Adrenal gland (tissue), 12 donors: Measurements from ENCODE around the gene MMP24OS. TPM values are rescaled to one million over a fixed set of nuclear protein-coding genes. Genes with fewer than 3 reads are reported as not detected.
A peak's percentile ranks its signal among the peaks of the same experiment; 100 is the strongest.

Experiments
- DNase-seq, 7 donors: peaks; one replicate each; pipeline ENCODE4 v3.0.0-alpha.2; 2019 to 2020
- H3K27ac ChIP-seq, 5 donors: fragments of 200-600 bp; sonication (generic) in 4 of 5; 1 replicate in 3 of 5; 2 replicates in 2 of 5; pipeline versions ENCODE4 v1.5.1 to v1.8.0; 2016 to 2020; ENCODE audit warnings: mild to moderate bottlenecking in 1 of 5
- H3K27me3 ChIP-seq: fragments of 200-600 bp; 2 replicates; pipeline ENCODE4 v1.8.0; 2021
- H3K36me3 ChIP-seq, 2 donors: fragments of 200-600 bp; replicated peaks in 1 of 2; 1 replicate in 1 of 2; 2 replicates in 1 of 2; pipeline versions ENCODE4 v1.5.1 to v1.8.0; 2018 to 2022
- H3K4me1 ChIP-seq, 2 donors: fragments of 200-600 bp; replicated peaks in 1 of 2; 1 replicate in 1 of 2; 2 replicates in 1 of 2; pipeline versions ENCODE4 v1.5.1 to v1.8.0; 2018 to 2021
- H3K4me3 ChIP-seq, 4 donors: fragments of 200-600 bp; sonication (generic) in 3 of 4; one replicate each; pipeline ENCODE4 v1.5.1; 2016 to 2018
- H3K9me3 ChIP-seq, 3 donors: fragments of 200-600 bp; sonication (generic) in 1 of 3; replicated peaks in 1 of 3; 1 replicate in 2 of 3; 2 replicates in 1 of 3; pipeline versions ENCODE4 v1.5.1 to v1.8.0; 2016 to 2021
- POLR2A ChIP-seq, 2 donors: fragments of 450-650 bp; IDR thresholded peaks; one replicate each; pipeline ENCODE4 v1.6.1; 2017; ENCODE audit warnings: antibody characterized with exemption in 2 of 2, mild to moderate bottlenecking in 2 of 2, moderate library complexity in 1 of 2
- WGBS, 4 donors: extraction: QIAGEN DNeasy Blood & Tissue Kit in 2 of 4; methylation state at CpG; one replicate each; pipeline versions ENCODE4 v1.1.5 to v1.1.7; 2013 to 2017; 5-methylcytosine and 5-hydroxymethylcytosine counted together
- intact Hi-C, 2 donors: fragments of 100-400 bp; cut with DNase I; formaldehyde crosslinking; loops; one replicate each; pipeline versions ENCODE4 v1.14.1 to v1.15.0; 2022 to 2023
- polyA plus RNA-seq, 3 donors: library from polyadenylated mRNA; stranded (reverse); fragments of 200-250 nt in 2 of 3; fragments of 350-450 nt in 1 of 3; fragmentation: Illumina TruSeq in 1 of 3; extraction: RNeasy Lipid Tissue Mini Kit (QIAGEN cat#74804) in 1 of 3; gene quantifications; one replicate each; pipeline ENCODE4 v1.2.3, GENCODE V29; 2013 to 2014
- total RNA-seq, 9 donors: library from RNA; depleted of rRNA in 4 of 9; stranded (reverse); fragments of >200 nt in 4 of 9; fragments of 120-200 nt in 1 of 9; fragmentation: NEBNext Ultra II Directional in 1 of 9; extraction: Animal tissue kit (Norgen Biotek cat#: 25700) in 1 of 9; gene quantifications; one replicate each; pipeline versions ENCODE4 v1.1.0 to v1.2.4, GENCODE V29; 2013 to 2023
- TF ChIP-seq, protein P1 (sequence below), 6 experiments: fragments of 450-650 bp in 4 of 6; fragments of 200-600 bp in 2 of 6; sonication (generic) in 1 of 6; IDR thresholded peaks; 1 replicate in 5 of 6; 2 replicates in 1 of 6; pipeline versions ENCODE4 v1.5.1 to v1.8.0; 2016 to 2021; ENCODE audit warnings: antibody characterized with exemption in 6 of 6, mild to moderate bottlenecking in 2 of 6, moderate library complexity in 1 of 6
- donor health status: healthy with polysubstance abuse.
- donor health status: Bipolar disorder and iron deficiency.
- donor health status: DM: yes; HTN: yes; CAD: no.
- donor health status: DM: no; HTN: no; CAD: no.
- donor health status: DM: no; HTN: no; CAD: no.
- donor health status: DM: yes; HTN: yes; CAD: no.

MMP24OS gene
- total and polyA plus RNA-seq, 12 donors: 24.8 to 150 (median 84.4) TPM

DNA sequence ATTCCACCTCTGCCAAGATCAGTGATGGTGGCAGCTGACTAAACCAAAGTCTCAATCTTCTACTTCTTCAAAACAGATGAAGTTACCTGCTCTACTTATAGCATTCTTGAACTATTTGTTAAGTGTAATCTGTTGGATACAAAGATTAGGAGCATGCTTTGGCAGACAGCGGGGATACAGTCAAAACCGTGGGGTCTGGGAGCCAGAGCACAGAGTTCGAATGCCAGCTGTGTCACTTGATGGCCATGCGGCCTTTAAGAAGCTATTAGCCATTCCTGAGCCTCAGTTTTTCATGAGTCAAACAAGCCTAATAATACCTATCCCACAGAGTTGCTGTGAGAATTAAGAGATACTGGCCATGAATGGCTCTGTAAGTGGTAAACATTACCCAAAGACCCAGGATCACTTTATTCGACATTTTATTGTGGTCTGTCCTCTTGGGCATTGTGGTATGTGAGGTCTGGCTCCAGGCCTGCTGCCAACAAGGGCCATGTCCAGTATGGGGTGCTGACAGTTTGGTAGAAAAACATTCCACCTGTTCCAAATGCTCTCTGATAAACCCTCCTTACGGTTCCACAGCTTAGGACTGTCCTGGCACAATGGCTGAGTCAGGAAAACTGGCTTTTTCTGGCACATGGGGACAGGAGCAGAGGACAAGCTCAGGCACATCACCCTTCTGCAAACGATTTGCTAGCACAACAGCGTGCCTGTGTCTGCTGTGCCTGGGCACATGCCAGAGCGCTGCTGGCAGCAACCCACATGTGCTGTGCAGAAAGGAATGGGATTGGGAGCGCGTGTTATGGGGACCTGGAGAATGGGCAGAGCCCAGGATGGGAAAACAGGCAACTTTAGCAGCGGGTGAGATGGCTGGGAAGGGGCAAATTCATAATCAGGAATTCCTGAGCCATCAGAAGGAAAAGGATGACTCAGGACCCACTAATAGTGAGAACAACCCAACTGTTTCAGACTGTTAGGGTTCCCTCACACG, 30.0 kb upstream of the MMP24OS start:
- Histone ChIP-seq H3K4me1 (peaks cover 10 to 20% of the 10 kb centered on the region in 2 donors), H3K9me3 (no peaks in the 10 kb centered on the region), H3K36me3 (no peaks in the 10 kb centered on the region), H3K4me3 (no peak overlapping the region), H3K27me3 (no peaks in the 10 kb centered on the region), H3K27ac (peak overlapping the region in 2 of 5 donors; percentile 1 to 78)
- intact Hi-C loops: no loop called here
- TF ChIP-seq POLR2A (IDR thresholded peaks at IDR 0.05): no peak
- TF ChIP-seq, protein P1, sequence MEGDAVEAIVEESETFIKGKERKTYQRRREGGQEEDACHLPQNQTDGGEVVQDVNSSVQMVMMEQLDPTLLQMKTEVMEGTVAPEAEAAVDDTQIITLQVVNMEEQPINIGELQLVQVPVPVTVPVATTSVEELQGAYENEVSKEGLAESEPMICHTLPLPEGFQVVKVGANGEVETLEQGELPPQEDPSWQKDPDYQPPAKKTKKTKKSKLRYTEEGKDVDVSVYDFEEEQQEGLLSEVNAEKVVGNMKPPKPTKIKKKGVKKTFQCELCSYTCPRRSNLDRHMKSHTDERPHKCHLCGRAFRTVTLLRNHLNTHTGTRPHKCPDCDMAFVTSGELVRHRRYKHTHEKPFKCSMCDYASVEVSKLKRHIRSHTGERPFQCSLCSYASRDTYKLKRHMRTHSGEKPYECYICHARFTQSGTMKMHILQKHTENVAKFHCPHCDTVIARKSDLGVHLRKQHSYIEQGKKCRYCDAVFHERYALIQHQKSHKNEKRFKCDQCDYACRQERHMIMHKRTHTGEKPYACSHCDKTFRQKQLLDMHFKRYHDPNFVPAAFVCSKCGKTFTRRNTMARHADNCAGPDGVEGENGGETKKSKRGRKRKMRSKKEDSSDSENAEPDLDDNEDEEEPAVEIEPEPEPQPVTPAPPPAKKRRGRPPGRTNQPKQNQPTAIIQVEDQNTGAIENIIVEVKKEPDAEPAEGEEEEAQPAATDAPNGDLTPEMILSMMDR (IDR thresholded peaks at IDR 0.05): no peak
- 75 to 87% (median 83%) methylated on average over 13 of the region's 13 CpGs for WGBS, 4 donors
- DNase-seq: peak in 1 of 7 donors; percentile 72

- 50 to 69% (median 61%) methylated on average over 4 of the region's 4 CpGs for WGBS, 4 donors
- peaks cover 10 to 20% of the 10 kb centered on the region in 2 donors for H3K4me1 ChIP-seq
- peak overlapping the region in 3 of 5 donors; percentile 13 to 78 (median 59) for H3K27ac ChIP-seq
- no peak overlapping the region for H3K4me3 ChIP-seq
- no peak for TF ChIP-seq POLR2A (IDR thresholded peaks at IDR 0.05)
- TF ChIP-seq, protein P1 (IDR thresholded peaks at IDR 0.05): peak; percentile 24 to 61 (median 50)
- no peaks in the 10 kb centered on the region for H3K36me3 ChIP-seq
- no peaks in the 10 kb centered on the region for H3K9me3 ChIP-seq
- intact Hi-C loops: no loop called here
- DNase-seq: peak in 4 of 7 donors; percentile 47 to 75 (median 54)
- no peaks in the 10 kb centered on the region for H3K27me3 ChIP-seq
Observed at GRCh38 chr20:35306931-35307517, 29.1 kb upstream of the MMP24OS start.

DNA sequence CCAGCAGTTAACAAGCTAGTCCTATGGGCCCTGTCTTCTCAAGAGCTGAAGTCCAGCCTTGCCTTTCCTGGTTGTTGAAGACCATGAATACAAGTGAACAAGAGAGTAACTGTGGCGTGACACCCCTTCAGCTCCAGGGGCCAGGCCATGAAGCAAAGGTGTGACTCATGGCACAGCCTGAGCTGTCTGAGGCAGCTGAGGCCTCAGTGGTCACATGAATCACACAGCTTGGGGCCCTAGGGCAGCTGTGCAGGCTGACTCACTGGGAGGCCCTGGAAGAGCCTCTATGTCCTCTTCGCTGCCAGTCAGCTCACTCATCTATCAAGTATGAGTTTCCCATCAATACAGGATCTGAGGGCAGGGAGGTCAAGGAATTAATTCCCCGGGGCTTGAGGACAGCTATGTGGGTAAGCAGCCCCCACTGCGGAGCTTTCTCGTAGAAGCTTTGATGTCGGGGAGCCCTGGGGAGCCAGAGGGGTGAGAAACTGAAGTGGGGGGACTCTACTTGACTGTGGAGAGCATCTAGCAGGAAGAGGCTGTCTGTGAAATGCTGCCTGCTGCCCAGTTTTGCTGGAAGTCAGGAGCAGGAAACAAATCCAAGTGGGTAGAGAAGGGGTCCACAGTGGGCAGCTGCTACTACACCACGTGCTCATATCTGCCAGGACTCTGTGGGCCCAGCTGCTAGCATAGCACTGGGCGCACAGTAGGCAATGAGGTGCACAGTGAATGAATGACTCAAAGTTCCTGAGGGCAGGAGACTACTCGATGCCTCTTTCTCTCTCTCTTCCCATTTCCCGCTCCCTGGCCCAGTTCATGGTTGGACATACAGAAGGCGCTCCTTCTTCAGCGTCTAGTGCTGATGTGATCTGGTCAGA, 28.0 kb upstream of the MMP24OS start:
- WGBS, 4 donors: 66 to 84% (median 73%) methylated on average over 10 to 12 of the region's 12 CpGs
- intact Hi-C loops: no loop called here
- H3K9me3 ChIP-seq: no peaks in the 10 kb centered on the region
- H3K36me3 ChIP-seq: no peaks in the 10 kb centered on the region
- DNase-seq: peak; percentile 80 to 96 (median 94)
- peaks cover 10 to 20% of the 10 kb centered on the region in 2 donors for H3K4me1 ChIP-seq
- no peak overlapping the region for H3K4me3 ChIP-seq
- peak overlapping the region in 4 of 5 donors; percentile 9 to 78 (median 61) for H3K27ac ChIP-seq
- H3K27me3 ChIP-seq: no peaks in the 10 kb centered on the region
- peak in 1 of 2 donors; percentile 33 for TF ChIP-seq POLR2A (IDR thresholded peaks at IDR 0.05)
- TF ChIP-seq, protein P1 (IDR thresholded peaks at IDR 0.05): no peak
